ENCODE measurements around the gene DDRGK1.

DNA sequence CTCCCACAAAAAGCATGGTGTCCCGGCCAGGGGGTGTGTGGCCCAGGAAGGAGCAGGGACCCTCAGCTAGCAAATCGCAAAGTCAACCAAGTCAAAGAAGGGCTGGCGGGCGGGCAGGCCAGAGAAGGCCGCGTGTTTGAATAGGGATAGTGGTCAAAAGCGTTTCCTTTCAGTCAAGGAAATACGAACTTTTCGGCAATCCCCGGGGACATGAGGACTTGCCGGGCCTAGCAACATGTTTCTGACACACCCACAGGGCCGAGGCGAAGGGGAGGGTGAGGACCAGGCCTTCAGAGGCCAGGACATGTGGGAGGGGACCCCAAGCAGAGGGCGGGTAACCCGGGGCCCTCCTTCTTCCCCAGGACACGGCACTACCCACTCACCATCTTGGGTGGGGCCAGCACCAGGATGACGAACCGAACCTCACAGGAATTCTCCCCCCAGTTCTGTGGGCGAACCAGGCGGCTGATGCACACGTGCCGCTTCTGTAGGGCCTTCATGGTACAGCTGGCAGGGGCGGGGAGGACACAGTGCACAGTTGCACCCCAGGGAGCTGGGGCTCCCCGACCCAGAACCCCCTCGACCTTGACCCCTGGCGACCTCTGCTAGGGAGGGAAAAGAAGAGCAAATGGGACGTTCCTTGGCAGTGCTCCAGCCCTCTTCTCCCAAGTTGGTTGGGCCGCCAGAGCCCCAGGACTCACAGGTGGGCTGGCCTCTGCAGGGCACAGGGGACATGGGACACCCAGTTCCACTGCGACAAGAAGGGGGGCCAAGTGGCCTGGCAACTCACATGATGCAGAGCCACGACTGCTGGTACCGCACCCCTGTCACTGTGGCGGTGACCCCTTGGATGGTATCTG, 28.9 kb upstream of the DDRGK1 start:
- TF ChIP-seq, protein P1, sequence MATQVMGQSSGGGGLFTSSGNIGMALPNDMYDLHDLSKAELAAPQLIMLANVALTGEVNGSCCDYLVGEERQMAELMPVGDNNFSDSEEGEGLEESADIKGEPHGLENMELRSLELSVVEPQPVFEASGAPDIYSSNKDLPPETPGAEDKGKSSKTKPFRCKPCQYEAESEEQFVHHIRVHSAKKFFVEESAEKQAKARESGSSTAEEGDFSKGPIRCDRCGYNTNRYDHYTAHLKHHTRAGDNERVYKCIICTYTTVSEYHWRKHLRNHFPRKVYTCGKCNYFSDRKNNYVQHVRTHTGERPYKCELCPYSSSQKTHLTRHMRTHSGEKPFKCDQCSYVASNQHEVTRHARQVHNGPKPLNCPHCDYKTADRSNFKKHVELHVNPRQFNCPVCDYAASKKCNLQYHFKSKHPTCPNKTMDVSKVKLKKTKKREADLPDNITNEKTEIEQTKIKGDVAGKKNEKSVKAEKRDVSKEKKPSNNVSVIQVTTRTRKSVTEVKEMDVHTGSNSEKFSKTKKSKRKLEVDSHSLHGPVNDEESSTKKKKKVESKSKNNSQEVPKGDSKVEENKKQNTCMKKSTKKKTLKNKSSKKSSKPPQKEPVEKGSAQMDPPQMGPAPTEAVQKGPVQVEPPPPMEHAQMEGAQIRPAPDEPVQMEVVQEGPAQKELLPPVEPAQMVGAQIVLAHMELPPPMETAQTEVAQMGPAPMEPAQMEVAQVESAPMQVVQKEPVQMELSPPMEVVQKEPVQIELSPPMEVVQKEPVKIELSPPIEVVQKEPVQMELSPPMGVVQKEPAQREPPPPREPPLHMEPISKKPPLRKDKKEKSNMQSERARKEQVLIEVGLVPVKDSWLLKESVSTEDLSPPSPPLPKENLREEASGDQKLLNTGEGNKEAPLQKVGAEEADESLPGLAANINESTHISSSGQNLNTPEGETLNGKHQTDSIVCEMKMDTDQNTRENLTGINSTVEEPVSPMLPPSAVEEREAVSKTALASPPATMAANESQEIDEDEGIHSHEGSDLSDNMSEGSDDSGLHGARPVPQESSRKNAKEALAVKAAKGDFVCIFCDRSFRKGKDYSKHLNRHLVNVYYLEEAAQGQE (IDR thresholded peaks at IDR 0.05; ENCODE audit: insufficient read depth in 1 of 2, low read depth in 2 of 2, low read length in 1 of 2) = no peak
- TF ChIP-seq, protein P2, sequence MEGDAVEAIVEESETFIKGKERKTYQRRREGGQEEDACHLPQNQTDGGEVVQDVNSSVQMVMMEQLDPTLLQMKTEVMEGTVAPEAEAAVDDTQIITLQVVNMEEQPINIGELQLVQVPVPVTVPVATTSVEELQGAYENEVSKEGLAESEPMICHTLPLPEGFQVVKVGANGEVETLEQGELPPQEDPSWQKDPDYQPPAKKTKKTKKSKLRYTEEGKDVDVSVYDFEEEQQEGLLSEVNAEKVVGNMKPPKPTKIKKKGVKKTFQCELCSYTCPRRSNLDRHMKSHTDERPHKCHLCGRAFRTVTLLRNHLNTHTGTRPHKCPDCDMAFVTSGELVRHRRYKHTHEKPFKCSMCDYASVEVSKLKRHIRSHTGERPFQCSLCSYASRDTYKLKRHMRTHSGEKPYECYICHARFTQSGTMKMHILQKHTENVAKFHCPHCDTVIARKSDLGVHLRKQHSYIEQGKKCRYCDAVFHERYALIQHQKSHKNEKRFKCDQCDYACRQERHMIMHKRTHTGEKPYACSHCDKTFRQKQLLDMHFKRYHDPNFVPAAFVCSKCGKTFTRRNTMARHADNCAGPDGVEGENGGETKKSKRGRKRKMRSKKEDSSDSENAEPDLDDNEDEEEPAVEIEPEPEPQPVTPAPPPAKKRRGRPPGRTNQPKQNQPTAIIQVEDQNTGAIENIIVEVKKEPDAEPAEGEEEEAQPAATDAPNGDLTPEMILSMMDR (IDR thresholded peaks at IDR 0.05) = no peak
- TF ChIP-seq POLR2AphosphoS5 (IDR thresholded peaks at IDR 0.05; ENCODE audit: low read depth, low read length) (no peak), SIN3A (IDR thresholded peaks at IDR 0.05; ENCODE audit: borderline replicate concordance, insufficient read depth, low read depth, low read length) (no peak)
